GM12874 (cell line): ENCODE results near the gene SPTBN5.

ENCODE experiments used
- TF ChIP-seq, protein P1 (sequence below): IDR thresholded peaks from 2 replicates; pipeline ENCODE4 v1.5.1; 2011; ENCODE audit warnings: low read depth, mild to moderate bottlenecking, control low read depth, low read length, moderate library complexity; ENCODE audit not compliant: insufficient read depth

SPTBN5 gene

GRCh38 chr15:41918506-41919126 lies 24.8 kb upstream of the SPTBN5 start:
- TF ChIP-seq, protein P1, sequence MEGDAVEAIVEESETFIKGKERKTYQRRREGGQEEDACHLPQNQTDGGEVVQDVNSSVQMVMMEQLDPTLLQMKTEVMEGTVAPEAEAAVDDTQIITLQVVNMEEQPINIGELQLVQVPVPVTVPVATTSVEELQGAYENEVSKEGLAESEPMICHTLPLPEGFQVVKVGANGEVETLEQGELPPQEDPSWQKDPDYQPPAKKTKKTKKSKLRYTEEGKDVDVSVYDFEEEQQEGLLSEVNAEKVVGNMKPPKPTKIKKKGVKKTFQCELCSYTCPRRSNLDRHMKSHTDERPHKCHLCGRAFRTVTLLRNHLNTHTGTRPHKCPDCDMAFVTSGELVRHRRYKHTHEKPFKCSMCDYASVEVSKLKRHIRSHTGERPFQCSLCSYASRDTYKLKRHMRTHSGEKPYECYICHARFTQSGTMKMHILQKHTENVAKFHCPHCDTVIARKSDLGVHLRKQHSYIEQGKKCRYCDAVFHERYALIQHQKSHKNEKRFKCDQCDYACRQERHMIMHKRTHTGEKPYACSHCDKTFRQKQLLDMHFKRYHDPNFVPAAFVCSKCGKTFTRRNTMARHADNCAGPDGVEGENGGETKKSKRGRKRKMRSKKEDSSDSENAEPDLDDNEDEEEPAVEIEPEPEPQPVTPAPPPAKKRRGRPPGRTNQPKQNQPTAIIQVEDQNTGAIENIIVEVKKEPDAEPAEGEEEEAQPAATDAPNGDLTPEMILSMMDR = no peak

DNA sequence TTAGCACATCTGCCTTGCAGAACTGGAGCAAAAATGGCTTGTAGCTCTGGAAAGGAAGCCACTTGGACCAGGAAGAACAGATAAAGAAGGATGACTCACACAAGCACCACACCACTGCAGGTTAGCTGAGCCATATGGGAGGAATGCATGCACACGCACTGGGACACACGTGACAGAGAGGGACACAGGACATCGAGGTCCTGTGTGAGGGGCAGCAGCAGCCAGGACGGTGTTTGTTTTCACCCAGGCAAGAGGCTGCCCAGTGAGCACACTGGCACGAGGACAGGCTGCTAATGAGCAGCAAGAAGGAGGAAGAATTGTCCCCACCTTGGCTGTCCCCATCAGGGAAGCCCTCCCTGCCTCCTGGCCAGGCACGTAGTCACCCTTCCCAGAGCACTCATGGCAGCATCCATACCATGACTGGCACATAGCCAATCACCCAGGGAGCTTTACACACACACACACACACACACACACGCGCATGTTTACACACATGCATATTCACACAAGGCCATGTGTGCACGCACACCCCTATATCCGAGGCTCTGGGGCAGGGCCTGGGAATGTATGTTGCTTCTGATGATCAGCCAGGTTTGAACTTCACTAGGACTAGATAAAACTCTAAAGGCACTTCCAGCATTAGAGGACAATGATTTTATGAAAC lies 24.0 kb upstream of the SPTBN5 start:
- TF ChIP-seq, protein P1 = no peak

- TF ChIP-seq, protein P1 = no peak
These were observed 21.6 kb upstream of the SPTBN5 start for GRCh38 chr15:41915255-41915994.

DNA sequence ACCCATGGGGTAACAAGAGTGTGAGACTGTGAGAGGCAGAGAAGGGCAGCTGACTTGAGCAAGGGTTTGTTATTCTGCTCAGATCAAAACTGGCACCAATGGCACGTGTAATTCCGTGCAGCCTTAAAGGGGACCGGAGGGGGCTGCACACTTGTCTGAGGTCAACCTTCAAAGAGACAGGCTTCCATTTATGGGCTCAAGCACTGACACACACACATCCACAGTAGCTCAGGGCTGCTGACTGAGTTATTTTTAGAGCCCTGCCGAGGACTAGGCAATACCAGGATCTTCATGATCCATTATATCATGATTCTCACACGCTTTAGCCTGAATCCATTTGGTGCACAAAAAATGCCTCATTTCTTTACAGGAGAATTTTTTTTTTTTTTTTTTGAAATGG lies 20.6 kb upstream of the SPTBN5 start:
- TF ChIP-seq, protein P1 = no peak

- TF ChIP-seq, protein P1 = no peak
These were observed 19.4 kb upstream of the SPTBN5 start for GRCh38 chr15:41913256-41913655.

DNA sequence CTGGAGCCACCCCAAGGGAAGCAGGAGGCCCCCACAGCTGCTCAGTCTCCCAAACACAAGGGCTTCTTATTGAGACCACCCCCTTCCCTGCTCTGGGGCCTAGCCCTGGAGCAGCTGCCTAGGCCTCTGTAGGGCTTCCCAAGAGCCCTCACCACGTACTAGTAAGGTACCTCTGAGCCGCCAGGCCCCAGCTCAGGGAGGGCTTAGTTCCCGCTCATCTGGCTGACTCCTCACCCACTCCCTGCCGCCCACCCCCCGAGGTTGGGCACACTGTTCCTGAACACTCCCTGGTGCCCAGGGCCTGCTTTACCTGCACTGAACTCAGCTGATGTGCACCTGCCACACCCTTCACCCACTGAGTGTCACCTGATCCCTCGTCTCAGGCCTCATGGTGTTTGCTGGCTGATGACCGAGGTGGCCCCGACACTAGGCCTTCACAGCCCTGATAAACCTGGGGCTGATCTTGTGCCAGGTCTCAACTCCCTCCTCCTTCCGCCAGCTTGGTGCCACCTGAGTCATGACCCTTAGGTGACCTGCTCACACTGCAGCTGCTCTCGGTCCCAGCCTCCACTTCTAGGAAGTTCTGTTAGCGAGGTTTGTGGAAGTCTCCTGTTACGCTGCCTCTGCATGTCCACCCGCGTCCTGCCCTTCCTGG lies 18.0 kb upstream of the SPTBN5 start:
- TF ChIP-seq, protein P1 = no peak
